Adrenal gland (tissue), 12 donors: ENCODE data around the gene APOL2. TPM values are rescaled to one million over a fixed set of nuclear protein-coding genes. Genes with fewer than 3 reads are reported as not detected.

ENCODE experiments used
- DNase-seq, 7 donors: peaks; one replicate each; pipeline ENCODE4 v3.0.0-alpha.2; 2019 to 2020
- H3K27ac ChIP-seq, 5 donors: fragments of 200-600 bp; sonication (generic) in 4 of 5; 1 replicate in 3 of 5; 2 replicates in 2 of 5; pipeline versions ENCODE4 v1.5.1 to v1.8.0; 2016 to 2020; ENCODE audit warnings: mild to moderate bottlenecking in 1 of 5
- H3K27me3 ChIP-seq: fragments of 200-600 bp; 2 replicates; pipeline ENCODE4 v1.8.0; 2021
- H3K36me3 ChIP-seq, 2 donors: fragments of 200-600 bp; replicated peaks in 1 of 2; 1 replicate in 1 of 2; 2 replicates in 1 of 2; pipeline versions ENCODE4 v1.5.1 to v1.8.0; 2018 to 2022
- H3K4me1 ChIP-seq, 2 donors: fragments of 200-600 bp; replicated peaks in 1 of 2; 1 replicate in 1 of 2; 2 replicates in 1 of 2; pipeline versions ENCODE4 v1.5.1 to v1.8.0; 2018 to 2021
- H3K4me3 ChIP-seq, 4 donors: fragments of 200-600 bp; sonication (generic) in 3 of 4; one replicate each; pipeline ENCODE4 v1.5.1; 2016 to 2018
- H3K9me3 ChIP-seq, 3 donors: fragments of 200-600 bp; sonication (generic) in 1 of 3; replicated peaks in 1 of 3; 1 replicate in 2 of 3; 2 replicates in 1 of 3; pipeline versions ENCODE4 v1.5.1 to v1.8.0; 2016 to 2021
- POLR2A ChIP-seq, 2 donors: fragments of 450-650 bp; IDR thresholded peaks; one replicate each; pipeline ENCODE4 v1.6.1; 2017; ENCODE audit warnings: antibody characterized with exemption in 2 of 2, mild to moderate bottlenecking in 2 of 2, moderate library complexity in 1 of 2
- WGBS, 4 donors: extraction: QIAGEN DNeasy Blood & Tissue Kit in 2 of 4; methylation state at CpG; one replicate each; pipeline versions ENCODE4 v1.1.5 to v1.1.7; 2013 to 2017; 5-methylcytosine and 5-hydroxymethylcytosine counted together
- intact Hi-C, 2 donors: fragments of 100-400 bp; cut with DNase I; formaldehyde crosslinking; loops; one replicate each; pipeline versions ENCODE4 v1.14.1 to v1.15.0; 2022 to 2023
- polyA plus RNA-seq, 3 donors: library from polyadenylated mRNA; stranded (reverse); fragments of 200-250 nt in 2 of 3; fragments of 350-450 nt in 1 of 3; fragmentation: Illumina TruSeq in 1 of 3; extraction: RNeasy Lipid Tissue Mini Kit (QIAGEN cat#74804) in 1 of 3; gene quantifications; one replicate each; pipeline ENCODE4 v1.2.3, GENCODE V29; 2013 to 2014
- total RNA-seq, 9 donors: library from RNA; depleted of rRNA in 4 of 9; stranded (reverse); fragments of >200 nt in 4 of 9; fragments of 120-200 nt in 1 of 9; fragmentation: NEBNext Ultra II Directional in 1 of 9; extraction: Animal tissue kit (Norgen Biotek cat#: 25700) in 1 of 9; gene quantifications; one replicate each; pipeline versions ENCODE4 v1.1.0 to v1.2.4, GENCODE V29; 2013 to 2023
- TF ChIP-seq, protein P1 (sequence below), 6 experiments: fragments of 450-650 bp in 4 of 6; fragments of 200-600 bp in 2 of 6; sonication (generic) in 1 of 6; IDR thresholded peaks; 1 replicate in 5 of 6; 2 replicates in 1 of 6; pipeline versions ENCODE4 v1.5.1 to v1.8.0; 2016 to 2021; ENCODE audit warnings: antibody characterized with exemption in 6 of 6, mild to moderate bottlenecking in 2 of 6, moderate library complexity in 1 of 6
- donor health status: healthy with polysubstance abuse.
- donor health status: Bipolar disorder and iron deficiency.
- donor health status: DM: yes; HTN: yes; CAD: no.
- donor health status: DM: no; HTN: no; CAD: no.
- donor health status: DM: no; HTN: no; CAD: no.
- donor health status: DM: yes; HTN: yes; CAD: no.

APOL2 gene
- total and polyA plus RNA-seq, 12 donors: 16.1 to 73.8 (median 40.0) TPM

DNA sequence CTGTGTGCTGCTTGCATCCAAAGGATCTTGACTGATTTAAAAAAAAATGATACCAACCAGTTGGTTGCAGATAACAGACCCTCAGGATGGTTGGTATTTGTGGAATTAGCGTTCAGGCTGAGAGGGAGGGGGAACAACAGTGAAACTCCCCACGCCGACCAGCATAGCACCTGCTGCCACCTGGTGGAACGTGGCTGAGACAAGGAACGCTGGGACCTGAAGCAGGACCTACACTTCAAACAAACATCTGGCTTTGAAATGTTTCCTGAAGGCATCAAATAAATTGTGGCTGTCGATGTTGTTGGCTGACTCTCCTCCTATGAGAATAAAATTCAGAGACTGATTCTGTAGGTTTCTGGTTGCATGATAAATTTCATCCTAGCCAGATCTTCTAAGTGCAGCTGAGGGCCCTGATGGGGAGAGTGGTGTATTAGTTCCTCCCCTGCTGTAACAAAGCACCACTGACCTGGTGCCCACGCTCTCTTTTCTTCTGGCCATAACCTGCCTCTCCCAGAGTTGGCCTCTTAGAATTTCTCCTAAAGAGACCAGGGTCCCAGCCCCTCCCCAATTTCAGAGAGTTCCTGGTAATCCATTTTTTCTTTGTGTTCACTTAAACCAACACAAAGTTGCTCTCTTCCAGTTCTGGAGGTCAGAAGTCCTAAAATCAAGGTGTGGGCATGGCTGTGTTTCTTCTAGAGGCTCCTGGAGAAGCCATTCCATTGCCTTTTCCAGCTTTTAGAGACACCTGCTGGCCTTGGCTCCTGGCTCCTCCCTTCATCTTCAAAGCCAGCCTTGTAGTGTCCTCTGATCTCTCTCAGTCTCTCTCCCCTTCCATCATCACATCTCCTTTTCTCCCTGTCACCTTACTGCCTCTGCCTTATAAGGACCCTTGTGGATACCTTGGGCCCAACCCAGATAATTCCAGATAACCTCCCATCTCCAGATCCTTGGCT is 17.3 kb downstream of the APOL2 start:
- no peak overlapping the region for H3K4me3 ChIP-seq
- TF ChIP-seq, protein P1, sequence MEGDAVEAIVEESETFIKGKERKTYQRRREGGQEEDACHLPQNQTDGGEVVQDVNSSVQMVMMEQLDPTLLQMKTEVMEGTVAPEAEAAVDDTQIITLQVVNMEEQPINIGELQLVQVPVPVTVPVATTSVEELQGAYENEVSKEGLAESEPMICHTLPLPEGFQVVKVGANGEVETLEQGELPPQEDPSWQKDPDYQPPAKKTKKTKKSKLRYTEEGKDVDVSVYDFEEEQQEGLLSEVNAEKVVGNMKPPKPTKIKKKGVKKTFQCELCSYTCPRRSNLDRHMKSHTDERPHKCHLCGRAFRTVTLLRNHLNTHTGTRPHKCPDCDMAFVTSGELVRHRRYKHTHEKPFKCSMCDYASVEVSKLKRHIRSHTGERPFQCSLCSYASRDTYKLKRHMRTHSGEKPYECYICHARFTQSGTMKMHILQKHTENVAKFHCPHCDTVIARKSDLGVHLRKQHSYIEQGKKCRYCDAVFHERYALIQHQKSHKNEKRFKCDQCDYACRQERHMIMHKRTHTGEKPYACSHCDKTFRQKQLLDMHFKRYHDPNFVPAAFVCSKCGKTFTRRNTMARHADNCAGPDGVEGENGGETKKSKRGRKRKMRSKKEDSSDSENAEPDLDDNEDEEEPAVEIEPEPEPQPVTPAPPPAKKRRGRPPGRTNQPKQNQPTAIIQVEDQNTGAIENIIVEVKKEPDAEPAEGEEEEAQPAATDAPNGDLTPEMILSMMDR (IDR thresholded peaks at IDR 0.05): peak in 5 of 6 experiments; percentile 12 to 56 (median 49)
- TF ChIP-seq POLR2A (IDR thresholded peaks at IDR 0.05): no peak
- H3K9me3 ChIP-seq: no peaks in the 10 kb centered on the region
- no peaks in the 10 kb centered on the region for H3K4me1 ChIP-seq
- DNase-seq: peak in 3 of 7 donors; percentile 32 to 72 (median 54)
- H3K36me3 ChIP-seq: no peaks in the 10 kb centered on the region
- 13 to 20% (median 15%) methylated on average over 7 of the region's 7 CpGs for WGBS, 4 donors
- intact Hi-C loops: no loop called here
- no peaks in the 10 kb centered on the region for H3K27me3 ChIP-seq
- H3K27ac ChIP-seq: no peak overlapping the region

DNA sequence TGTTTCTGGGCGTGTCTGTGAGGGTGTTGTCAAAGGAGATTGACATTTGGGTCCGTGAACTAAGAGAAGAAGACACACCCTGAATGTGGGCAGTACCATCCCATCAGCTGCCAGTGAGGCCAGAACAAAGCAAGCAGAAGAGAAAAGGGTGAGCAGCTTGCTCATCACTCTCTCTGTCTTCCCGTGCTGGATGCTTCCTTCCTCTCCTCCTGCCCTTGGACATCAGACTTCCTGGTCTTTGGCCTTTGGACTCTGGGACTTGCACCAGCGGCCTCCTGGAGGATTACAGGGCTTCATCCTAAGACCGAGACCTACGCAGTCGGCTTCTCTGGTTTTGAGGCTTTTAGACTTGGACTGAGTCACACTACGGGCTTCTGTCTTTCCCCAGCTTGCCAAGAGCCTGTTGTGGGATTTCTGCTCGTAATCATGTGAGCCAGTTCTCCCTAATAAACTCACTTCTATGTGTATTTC is 18.8 kb downstream of the APOL2 start:
- Histone ChIP-seq H3K4me1 (no peaks in the 10 kb centered on the region), H3K36me3 (no peaks in the 10 kb centered on the region), H3K27me3 (no peaks in the 10 kb centered on the region), H3K9me3 (no peaks in the 10 kb centered on the region), H3K4me3 (no peak overlapping the region), H3K27ac (peak overlapping the region in 2 of 5 donors; percentile 23 to 31)
- DNase-seq: peak in 2 of 7 donors; percentile 29 to 63
- TF ChIP-seq POLR2A (IDR thresholded peaks at IDR 0.05): no peak
- TF ChIP-seq, protein P1 (IDR thresholded peaks at IDR 0.05): peak in 1 of 6 experiments; percentile 12
- intact Hi-C loops: no loop called here
- 41 to 56% (median 46%) methylated on average over 9 of the region's 9 CpGs for WGBS, 4 donors

DNA sequence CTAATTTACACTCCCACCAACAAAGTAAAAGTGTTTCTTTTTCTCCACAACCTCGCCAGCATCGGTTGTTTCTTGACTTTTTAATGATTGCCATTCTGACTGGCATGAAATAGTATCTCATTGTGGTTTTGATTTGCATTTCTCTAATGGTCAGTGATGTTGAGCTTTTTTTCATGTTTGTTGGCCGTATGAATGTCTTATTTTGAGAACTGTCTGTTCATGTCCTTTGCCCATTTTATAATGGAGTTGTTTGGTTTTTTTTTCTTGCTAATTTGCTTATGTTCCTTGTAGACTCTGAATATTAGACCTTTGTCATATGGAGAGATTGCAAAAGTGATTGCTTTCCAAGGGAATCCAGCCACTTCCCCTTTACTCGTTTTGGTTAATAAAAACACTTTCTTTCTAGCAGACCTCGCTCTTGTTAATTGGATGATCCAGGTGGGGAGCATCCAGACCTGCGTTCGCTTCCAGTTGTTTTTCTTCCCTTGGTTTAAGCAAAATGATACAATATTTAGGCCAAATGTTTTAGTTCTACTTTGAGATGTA is 20.6 kb downstream of the APOL2 start:
- Histone ChIP-seq H3K27ac (no peak overlapping the region), H3K36me3 (no peaks in the 10 kb centered on the region), H3K27me3 (no peaks in the 10 kb centered on the region), H3K9me3 (no peaks in the 10 kb centered on the region), H3K4me1 (no peaks in the 10 kb centered on the region), H3K4me3 (no peak overlapping the region)
- 79 to 87% (median 83%) methylated on average over 7 of the region's 7 CpGs for WGBS, 4 donors
- TF ChIP-seq, protein P1 (IDR thresholded peaks at IDR 0.05): no peak
- no peak for TF ChIP-seq POLR2A (IDR thresholded peaks at IDR 0.05)
- intact Hi-C loops: no loop called here
- no peak for DNase-seq

DNA sequence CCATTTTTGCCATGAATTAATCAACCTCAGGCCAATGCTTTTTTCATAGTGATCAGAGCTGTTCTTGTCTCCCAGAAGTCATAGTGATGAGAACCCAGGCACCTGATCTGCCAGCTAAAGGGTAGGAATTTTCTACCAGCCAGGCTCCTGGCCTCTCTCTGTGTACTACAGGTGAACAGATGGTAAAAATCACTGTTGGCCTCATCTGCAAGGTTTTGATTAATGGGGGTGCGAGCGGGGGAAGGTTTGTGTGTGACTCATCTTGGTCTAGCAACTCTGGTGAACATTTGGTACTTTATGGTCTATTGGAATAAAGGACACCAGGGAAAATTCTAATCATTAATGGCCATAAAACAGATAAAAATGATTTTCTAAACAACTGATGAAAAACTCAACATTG is 23.3 kb downstream of the APOL2 start:
- no peaks in the 10 kb centered on the region for H3K4me1 ChIP-seq
- H3K9me3 ChIP-seq: no peaks in the 10 kb centered on the region
- no peak for DNase-seq
- no peak overlapping the region for H3K27ac ChIP-seq
- intact Hi-C loops: no loop called here
- no peaks in the 10 kb centered on the region for H3K27me3 ChIP-seq
- H3K4me3 ChIP-seq: no peak overlapping the region
- H3K36me3 ChIP-seq: no peaks in the 10 kb centered on the region
- no peak for TF ChIP-seq POLR2A (IDR thresholded peaks at IDR 0.05)
- TF ChIP-seq, protein P1 (IDR thresholded peaks at IDR 0.05): no peak
- 26 to 58% (median 50%) methylated on average over 2 of the region's 2 CpGs for WGBS, 4 donors
